K562 (cell line): Measurements from ENCODE around the gene TMEM234. TPM values are rescaled to one million over a fixed set of nuclear protein-coding genes. Genes with fewer than 3 reads are reported as not detected.

Source experiments
- CHCHD3 ChIP-seq: fragments of 250-450 bp; sonication (Bioruptor Pico); IDR thresholded peaks from 2 replicates; pipeline ENCODE4 v2.1.2; 2022; ENCODE audit warnings: mild to moderate bottlenecking
- DACH1 ChIP-seq: fragments of 450-650 bp; IDR thresholded peaks from 2 replicates; pipeline ENCODE4 v1.6.1; 2018; ENCODE audit not compliant: partially characterized antibody
- KAT7 ChIP-seq: sonication (generic); formaldehyde crosslinking; IDR thresholded peaks from 2 replicates; pipeline ENCODE4 v1.8.0; 2022; ENCODE audit warnings: missing genetic modification reagents, mild to moderate bottlenecking, borderline replicate concordance
- MCM7 ChIP-seq, 2 experiments: fragments of 450-650 bp; IDR thresholded peaks; 2 replicates each; pipeline ENCODE4 v1.6.1; 2016 to 2018
- STAT5A ChIP-seq: IDR thresholded peaks from 2 replicates; pipeline ENCODE4 v1.6.1; 2012; ENCODE audit warnings: low read length, inconsistent platforms, borderline replicate concordance
- TAL1 ChIP-seq: fragments of 450-650 bp; IDR thresholded peaks from 2 replicates; pipeline ENCODE4 v1.6.1; 2016; ENCODE audit warnings: mild to moderate bottlenecking
- TCF3 ChIP-seq: sonication (generic); formaldehyde crosslinking; IDR thresholded peaks from 2 replicates; pipeline ENCODE4 v1.4.0; 2020; ENCODE audit warnings: mild to moderate bottlenecking, missing genetic modification reagents
- ZNF197 ChIP-seq: fragments of 200-800 bp; sonication (Bioruptor generic); IDR thresholded peaks from 2 replicates; pipeline ENCODE4 v1.6.1; 2016; ENCODE audit warnings: low read depth, missing genetic modification characterization, missing compliant biosample characterization
- ZNF384 ChIP-seq: IDR thresholded peaks from 2 replicates; pipeline ENCODE4 v1.6.1; 2012; ENCODE audit warnings: low read depth, low read length, improper control_type of control experiment
- polyA plus RNA-seq, 8 experiments: library from polyadenylated mRNA; depleted of rRNA in 4 of 8; stranded (reverse) in 5 of 8; unstranded in 3 of 8; fragments of >200 nt; fragmentation: Nextera tagmentation in 2 of 8; fragmentation: Illumina TruSeq in 1 of 8; extraction: Ambion mirVana in 2 of 8; extraction: Trizol in 1 of 8; gene quantifications; 2 replicates each; pipeline versions ENCODE4 v1.2.1 to v1.2.3, GENCODE V29; 2011 to 2014; ENCODE audit warnings: inconsistent platforms in 1 of 8, missing spikeins in 1 of 8
- total RNA-seq, 7 experiments: library from RNA; depleted of rRNA in 6 of 7; stranded (reverse); fragments of >200 nt in 6 of 7; fragmentation: Illumina TruSeq in 2 of 7; extraction: Trizol in 2 of 7; gene quantifications; 2 replicates each; pipeline versions ENCODE4 v1.2.1 to v1.2.3, GENCODE V29; 2011 to 2021; ENCODE audit warnings: low replicate concordance in 1 of 7
- TF ChIP-seq, protein P1 (sequence below), 2 experiments: fragments of 450-650 bp in 1 of 2; sonication (generic) in 1 of 2; formaldehyde crosslinking in 1 of 2; IDR thresholded peaks; 2 replicates each; pipeline versions ENCODE4 v1.7.1 to v1.9.0; 2016 to 2022; ENCODE audit warnings: inconsistent platforms in 1 of 2, mild to moderate bottlenecking in 1 of 2, missing genetic modification reagents in 1 of 2
- TF ChIP-seq, protein P2 (sequence below): fragments of 450-650 bp; formaldehyde crosslinking; IDR thresholded peaks from 2 replicates; pipeline ENCODE4 v1.4.0; 2022; ENCODE audit warnings: mild to moderate bottlenecking, moderate library complexity
- TF ChIP-seq, protein P3 (sequence below), 3 experiments: fragments of 200-800 bp in 1 of 3; sonication (Bioruptor generic) in 1 of 3; sonication (generic) in 1 of 3; formaldehyde crosslinking in 1 of 3; IDR thresholded peaks; 2 replicates each; pipeline versions ENCODE4 v1.6.1 to v1.8.0; 2016 to 2022; ENCODE audit warnings: mild to moderate bottlenecking in 2 of 3, missing compliant biosample characterization in 2 of 3, missing genetic modification characterization in 2 of 3, missing genetic modification reagents in 1 of 3
- TF ChIP-seq, protein P4 (sequence below): fragments of 450-650 bp; conservative IDR thresholded peaks from 2 replicates; pipeline ENCODE4 v1.6.1; 2016; ENCODE audit warnings: missing genetic modification characterization, low read depth, mild to moderate bottlenecking, missing compliant biosample characterization, moderate library complexity

The TMEM234 gene
- total and polyA plus RNA-seq, 9 of the 15 experiments (the other 6 are each of a cell fraction or from before 2014, with no cell fraction given) = 5.0 to 12.9 (median 7.6) TPM

DNA sequence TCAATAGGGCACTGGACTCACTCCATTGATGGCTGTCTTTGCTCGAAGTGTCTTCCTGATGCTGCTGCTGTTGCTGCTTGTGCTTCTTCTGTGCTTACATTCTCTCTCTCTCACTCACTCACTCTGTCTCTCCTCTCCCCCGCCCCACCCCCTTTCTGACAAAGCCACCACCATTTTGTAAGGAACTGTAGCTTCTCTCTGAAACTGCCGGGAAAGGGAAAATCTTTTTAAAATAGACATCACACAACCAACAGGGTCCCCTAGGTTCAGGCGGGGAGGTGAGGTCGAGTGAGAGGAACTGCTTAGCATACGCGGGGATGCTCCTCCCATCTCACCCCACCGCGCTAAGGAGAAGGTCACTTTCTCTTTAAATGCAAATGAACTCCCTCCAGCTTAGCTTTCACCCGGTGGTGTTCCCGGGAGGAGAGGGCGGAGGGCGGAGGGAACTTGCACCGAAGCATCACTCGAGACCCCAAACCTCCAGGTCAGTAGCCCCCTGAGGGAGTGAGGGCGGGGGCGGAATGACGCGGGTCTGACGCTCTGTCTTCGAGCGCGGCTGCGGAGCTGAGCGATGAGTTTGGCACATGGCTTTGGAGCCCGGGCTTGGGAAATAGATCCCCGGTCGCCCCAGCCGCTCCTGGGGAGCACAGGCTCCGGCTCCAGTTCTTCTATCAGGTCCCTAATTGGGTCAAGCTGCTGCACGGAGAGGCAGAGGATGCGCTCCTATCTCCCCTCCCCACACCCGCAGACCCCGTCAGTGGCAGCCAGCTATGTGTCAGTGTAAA is 21.7 kb downstream of the TMEM234 start, which contains the start of gene CCDC28B (continued):
- TF ChIP-seq, protein P1, sequence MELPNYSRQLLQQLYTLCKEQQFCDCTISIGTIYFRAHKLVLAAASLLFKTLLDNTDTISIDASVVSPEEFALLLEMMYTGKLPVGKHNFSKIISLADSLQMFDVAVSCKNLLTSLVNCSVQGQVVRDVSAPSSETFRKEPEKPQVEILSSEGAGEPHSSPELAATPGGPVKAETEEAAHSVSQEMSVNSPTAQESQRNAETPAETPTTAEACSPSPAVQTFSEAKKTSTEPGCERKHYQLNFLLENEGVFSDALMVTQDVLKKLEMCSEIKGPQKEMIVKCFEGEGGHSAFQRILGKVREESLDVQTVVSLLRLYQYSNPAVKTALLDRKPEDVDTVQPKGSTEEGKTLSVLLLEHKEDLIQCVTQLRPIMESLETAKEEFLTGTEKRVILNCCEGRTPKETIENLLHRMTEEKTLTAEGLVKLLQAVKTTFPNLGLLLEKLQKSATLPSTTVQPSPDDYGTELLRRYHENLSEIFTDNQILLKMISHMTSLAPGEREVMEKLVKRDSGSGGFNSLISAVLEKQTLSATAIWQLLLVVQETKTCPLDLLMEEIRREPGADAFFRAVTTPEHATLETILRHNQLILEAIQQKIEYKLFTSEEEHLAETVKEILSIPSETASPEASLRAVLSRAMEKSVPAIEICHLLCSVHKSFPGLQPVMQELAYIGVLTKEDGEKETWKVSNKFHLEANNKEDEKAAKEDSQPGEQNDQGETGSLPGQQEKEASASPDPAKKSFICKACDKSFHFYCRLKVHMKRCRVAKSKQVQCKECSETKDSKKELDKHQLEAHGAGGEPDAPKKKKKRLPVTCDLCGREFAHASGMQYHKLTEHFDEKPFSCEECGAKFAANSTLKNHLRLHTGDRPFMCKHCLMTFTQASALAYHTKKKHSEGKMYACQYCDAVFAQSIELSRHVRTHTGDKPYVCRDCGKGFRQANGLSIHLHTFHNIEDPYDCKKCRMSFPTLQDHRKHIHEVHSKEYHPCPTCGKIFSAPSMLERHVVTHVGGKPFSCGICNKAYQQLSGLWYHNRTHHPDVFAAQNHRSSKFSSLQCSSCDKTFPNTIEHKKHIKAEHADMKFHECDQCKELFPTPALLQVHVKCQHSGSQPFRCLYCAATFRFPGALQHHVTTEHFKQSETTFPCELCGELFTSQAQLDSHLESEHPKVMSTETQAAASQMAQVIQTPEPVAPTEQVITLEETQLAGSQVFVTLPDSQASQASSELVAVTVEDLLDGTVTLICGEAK (IDR thresholded peaks at IDR 0.05) = 0 out of 2 replicates have a peak, but pooled peaks have one; percentile 24
- TF ChIP-seq, protein P1 (CRISPR knock-in tag; IDR thresholded peaks at IDR 0.05) = no peak
- TF ChIP-seq, protein P2, sequence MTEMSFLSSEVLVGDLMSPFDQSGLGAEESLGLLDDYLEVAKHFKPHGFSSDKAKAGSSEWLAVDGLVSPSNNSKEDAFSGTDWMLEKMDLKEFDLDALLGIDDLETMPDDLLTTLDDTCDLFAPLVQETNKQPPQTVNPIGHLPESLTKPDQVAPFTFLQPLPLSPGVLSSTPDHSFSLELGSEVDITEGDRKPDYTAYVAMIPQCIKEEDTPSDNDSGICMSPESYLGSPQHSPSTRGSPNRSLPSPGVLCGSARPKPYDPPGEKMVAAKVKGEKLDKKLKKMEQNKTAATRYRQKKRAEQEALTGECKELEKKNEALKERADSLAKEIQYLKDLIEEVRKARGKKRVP (CRISPR knock-in tag) = 0 out of 2 replicates have a peak, but pooled peaks have one; percentile 10
- TF ChIP-seq DACH1 (no peak), KAT7 (CRISPR knock-in tag) (no peak), MCM7 (IDR thresholded peaks at IDR 0.05) (no peak), TAL1 (no peak), STAT5A (no peak), ZNF197 (CRISPR knock-in tag) (peak; percentile 21; the same call in 1 of the 2 replicates), TCF3 (CRISPR knock-in tag) (no peak), CHCHD3 (CRISPR knock-in tag) (no peak), ZNF384 (no peak)
- TF ChIP-seq, protein P3, sequence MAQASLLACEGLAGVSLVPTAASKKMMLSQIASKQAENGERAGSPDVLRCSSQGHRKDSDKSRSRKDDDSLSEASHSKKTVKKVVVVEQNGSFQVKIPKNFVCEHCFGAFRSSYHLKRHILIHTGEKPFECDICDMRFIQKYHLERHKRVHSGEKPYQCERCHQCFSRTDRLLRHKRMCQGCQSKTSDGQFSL (CRISPR knock-in tag; IDR thresholded peaks at IDR 0.05) = peak; percentile 92
- TF ChIP-seq, protein P3 (tag; IDR thresholded peaks at IDR 0.05) = no peak
- TF ChIP-seq, protein P4, sequence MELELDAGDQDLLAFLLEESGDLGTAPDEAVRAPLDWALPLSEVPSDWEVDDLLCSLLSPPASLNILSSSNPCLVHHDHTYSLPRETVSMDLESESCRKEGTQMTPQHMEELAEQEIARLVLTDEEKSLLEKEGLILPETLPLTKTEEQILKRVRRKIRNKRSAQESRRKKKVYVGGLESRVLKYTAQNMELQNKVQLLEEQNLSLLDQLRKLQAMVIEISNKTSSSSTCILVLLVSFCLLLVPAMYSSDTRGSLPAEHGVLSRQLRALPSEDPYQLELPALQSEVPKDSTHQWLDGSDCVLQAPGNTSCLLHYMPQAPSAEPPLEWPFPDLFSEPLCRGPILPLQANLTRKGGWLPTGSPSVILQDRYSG (tag) = 0 out of 2 replicates have a peak, but pooled peaks have one; percentile 32
